Gastrocnemius medialis (tissue), 4 donors: ENCODE measurements around the gene SLC8B1.

Source experiments
- POLR2A ChIP-seq, 2 donors: fragments of 450-650 bp; IDR thresholded peaks; one replicate each; pipeline ENCODE4 v1.6.1; 2017; ENCODE audit warnings: antibody characterized with exemption in 2 of 2, mild to moderate bottlenecking in 2 of 2, moderate library complexity in 2 of 2
- TF ChIP-seq, protein P1 (sequence below), 5 experiments: fragments of 450-650 bp in 3 of 5; fragments of 200-600 bp in 2 of 5; sonication (generic) in 2 of 5; IDR thresholded peaks in 4 of 5; conservative IDR thresholded peaks in 1 of 5; 1 replicate in 4 of 5; 2 replicates in 1 of 5; pipeline ENCODE4 v1.5.1; 2016 to 2019; ENCODE audit warnings: antibody characterized with exemption in 5 of 5, mild to moderate bottlenecking in 3 of 5, moderate library complexity in 3 of 5

- TF ChIP-seq, protein P1, sequence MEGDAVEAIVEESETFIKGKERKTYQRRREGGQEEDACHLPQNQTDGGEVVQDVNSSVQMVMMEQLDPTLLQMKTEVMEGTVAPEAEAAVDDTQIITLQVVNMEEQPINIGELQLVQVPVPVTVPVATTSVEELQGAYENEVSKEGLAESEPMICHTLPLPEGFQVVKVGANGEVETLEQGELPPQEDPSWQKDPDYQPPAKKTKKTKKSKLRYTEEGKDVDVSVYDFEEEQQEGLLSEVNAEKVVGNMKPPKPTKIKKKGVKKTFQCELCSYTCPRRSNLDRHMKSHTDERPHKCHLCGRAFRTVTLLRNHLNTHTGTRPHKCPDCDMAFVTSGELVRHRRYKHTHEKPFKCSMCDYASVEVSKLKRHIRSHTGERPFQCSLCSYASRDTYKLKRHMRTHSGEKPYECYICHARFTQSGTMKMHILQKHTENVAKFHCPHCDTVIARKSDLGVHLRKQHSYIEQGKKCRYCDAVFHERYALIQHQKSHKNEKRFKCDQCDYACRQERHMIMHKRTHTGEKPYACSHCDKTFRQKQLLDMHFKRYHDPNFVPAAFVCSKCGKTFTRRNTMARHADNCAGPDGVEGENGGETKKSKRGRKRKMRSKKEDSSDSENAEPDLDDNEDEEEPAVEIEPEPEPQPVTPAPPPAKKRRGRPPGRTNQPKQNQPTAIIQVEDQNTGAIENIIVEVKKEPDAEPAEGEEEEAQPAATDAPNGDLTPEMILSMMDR (IDR thresholded peaks at IDR 0.05 in 4 of 5, conservative IDR thresholded peaks at IDR 0.05 in 1 of 5) = no peak
- TF ChIP-seq POLR2A (IDR thresholded peaks at IDR 0.05) = no peak
Measured at GRCh38 chr12:113361574-113362370, 26.9 kb upstream of the SLC8B1 start.
